Loucy (cell line): ENCODE results near the gene KCNMA1.

Experiments
- EZH2phosphoT487 ChIP-seq: fragments of 200-600 bp; IDR thresholded peaks from 2 replicates; pipeline ENCODE4 v1.6.1; 2018; ENCODE audit warnings: antibody characterized with exemption, mild to moderate bottlenecking, moderate library complexity, borderline replicate concordance
- TF ChIP-seq, protein P1 (sequence below): fragments of 200-600 bp; sonication (generic); conservative IDR thresholded peaks from 2 replicates; pipeline ENCODE4 v1.5.1; 2014; ENCODE audit warnings: mild to moderate bottlenecking, antibody characterized with exemption, low read length

- TF ChIP-seq, protein P1, sequence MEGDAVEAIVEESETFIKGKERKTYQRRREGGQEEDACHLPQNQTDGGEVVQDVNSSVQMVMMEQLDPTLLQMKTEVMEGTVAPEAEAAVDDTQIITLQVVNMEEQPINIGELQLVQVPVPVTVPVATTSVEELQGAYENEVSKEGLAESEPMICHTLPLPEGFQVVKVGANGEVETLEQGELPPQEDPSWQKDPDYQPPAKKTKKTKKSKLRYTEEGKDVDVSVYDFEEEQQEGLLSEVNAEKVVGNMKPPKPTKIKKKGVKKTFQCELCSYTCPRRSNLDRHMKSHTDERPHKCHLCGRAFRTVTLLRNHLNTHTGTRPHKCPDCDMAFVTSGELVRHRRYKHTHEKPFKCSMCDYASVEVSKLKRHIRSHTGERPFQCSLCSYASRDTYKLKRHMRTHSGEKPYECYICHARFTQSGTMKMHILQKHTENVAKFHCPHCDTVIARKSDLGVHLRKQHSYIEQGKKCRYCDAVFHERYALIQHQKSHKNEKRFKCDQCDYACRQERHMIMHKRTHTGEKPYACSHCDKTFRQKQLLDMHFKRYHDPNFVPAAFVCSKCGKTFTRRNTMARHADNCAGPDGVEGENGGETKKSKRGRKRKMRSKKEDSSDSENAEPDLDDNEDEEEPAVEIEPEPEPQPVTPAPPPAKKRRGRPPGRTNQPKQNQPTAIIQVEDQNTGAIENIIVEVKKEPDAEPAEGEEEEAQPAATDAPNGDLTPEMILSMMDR = no peak
- no peak for TF ChIP-seq EZH2phosphoT487
Observed at GRCh38 chr10:76901701-76902100, 735.9 kb downstream of the KCNMA1 start.
